ENCODE data around the gene ANKRD10.
A peak's percentile ranks its signal among the peaks of the same experiment; 100 is the strongest.

ANKRD10 gene

GRCh38 chr13:110944968-110945927 lies 30.4 kb upstream of the ANKRD10 start:
- DNase-seq: no peak

GRCh38 chr13:110944121-110944967 lies 29.5 kb upstream of the ANKRD10 start:
- peak; percentile 65 for DNase-seq

GRCh38 chr13:110942248-110942981 lies 27.5 kb upstream of the ANKRD10 start:
- no peak for DNase-seq

- DNase-seq: no peak
Observed at GRCh38 chr13:110938662-110939421, 24.0 kb upstream of the ANKRD10 start.

GRCh38 chr13:110937511-110938285 lies 22.8 kb upstream of the ANKRD10 start:
- DNase-seq: no peak

- no peak for DNase-seq
Observed at GRCh38 chr13:110936519-110936918, 21.6 kb upstream of the ANKRD10 start.

GRCh38 chr13:110932588-110932987 lies 17.7 kb upstream of the ANKRD10 start:
- DNase-seq: no peak

GRCh38 chr13:110929104-110929777 lies 14.4 kb upstream of the ANKRD10 start:
- no peak for DNase-seq

- DNase-seq: no peak
Observed at GRCh38 chr13:110925023-110925612, 10.2 kb upstream of the ANKRD10 start.

- no peak for DNase-seq
Observed at GRCh38 chr13:110924639-110924934, 9.7 kb upstream of the ANKRD10 start.

- DNase-seq: no peak
Observed at GRCh38 chr13:110923777-110924638, 9.1 kb upstream of the ANKRD10 start.

- DNase-seq: no peak
Observed at GRCh38 chr13:110923086-110923485, 8.2 kb upstream of the ANKRD10 start.

GRCh38 chr13:110922506-110922905 lies 7.6 kb upstream of the ANKRD10 start:
- DNase-seq: no peak

GRCh38 chr13:110921695-110922094 lies 6.8 kb upstream of the ANKRD10 start:
- no peak for DNase-seq

- no peak for DNase-seq
Observed at GRCh38 chr13:110921209-110921608, 6.3 kb upstream of the ANKRD10 start.

GRCh38 chr13:110920038-110920437 lies 5.2 kb upstream of the ANKRD10 start:
- DNase-seq: no peak

- peak; percentile 33 for DNase-seq
Observed at GRCh38 chr13:110916301-110917142, 1.7 kb upstream of the ANKRD10 start.

- DNase-seq: no peak
Observed at GRCh38 chr13:110915874-110916206, 971 bp upstream of the ANKRD10 start.

Measured in DMS53 (cell line).